ENCODE results near the gene C1GALT1.

Gene C1GALT1

DNA sequence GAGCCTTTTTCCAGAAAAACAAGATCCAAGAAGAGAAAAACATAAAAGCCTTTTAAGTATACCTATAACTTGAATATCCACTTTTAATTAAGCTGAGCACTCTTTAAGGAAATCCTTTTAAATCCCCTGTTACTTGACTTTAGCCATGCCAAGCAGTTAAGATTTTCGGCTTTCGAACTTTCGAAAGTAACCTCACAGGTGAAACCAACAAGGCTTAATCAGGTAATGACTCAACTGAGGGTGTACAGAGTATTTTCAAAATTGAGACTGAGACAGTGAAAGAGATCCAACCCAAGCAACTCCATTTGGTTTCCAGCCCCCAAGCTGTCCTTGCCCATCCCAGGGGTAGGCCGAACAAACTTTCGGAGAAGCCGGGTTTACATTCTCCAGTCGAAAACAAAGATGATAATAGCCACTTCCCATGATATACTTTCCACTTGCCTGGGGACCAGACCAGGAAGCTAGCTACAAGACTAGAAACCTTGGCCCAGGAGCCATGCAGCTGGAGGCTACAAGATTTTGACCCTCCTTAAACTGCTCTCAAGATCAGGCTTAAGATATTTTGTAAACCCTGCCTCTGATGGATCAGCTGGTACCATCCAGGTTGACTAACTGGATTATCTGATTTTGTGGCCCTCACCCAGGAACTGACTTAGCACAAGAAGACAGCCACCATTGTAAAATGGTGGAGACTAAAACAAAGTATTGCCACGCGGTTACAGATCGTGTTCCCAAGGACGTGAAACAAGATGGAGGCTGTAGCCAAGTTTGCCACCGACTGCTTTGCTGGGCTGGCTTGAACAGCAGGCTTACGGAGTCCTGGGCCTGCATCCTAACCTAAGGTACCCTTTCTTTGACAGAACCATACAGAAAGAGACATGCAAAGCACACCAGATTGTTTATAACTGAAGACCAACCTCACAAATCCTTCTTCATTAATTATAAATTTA lies 32.3 kb downstream of the C1GALT1 start:
- H3K9ac ChIP-seq (ENCODE audit: insufficient read length) = no peak overlapping the region
- no peak overlapping the region for H3K27ac ChIP-seq
- TF ChIP-seq EZH2 (IDR thresholded peaks at IDR 0.05) = no peak
- no peak for TF ChIP-seq FOXP2 (optimal IDR thresholded peaks at IDR 0.05; ENCODE audit: control extremely low read depth, extremely low read length, insufficient read depth)
- TF ChIP-seq POLR2AphosphoS5 (IDR thresholded peaks at IDR 0.05; ENCODE audit: borderline replicate concordance, low read depth, low read length) = no peak
- no peak overlapping the region for H3K4me3 ChIP-seq
- no peak for DNase-seq (ENCODE audit: low read depth, low spot score)
- H3K9me3 ChIP-seq (ENCODE audit: low read depth, low read length) = no peaks in the 10 kb centered on the region
- no peaks in the 10 kb centered on the region for H3K36me3 ChIP-seq (ENCODE audit: insufficient read depth, low read length)

DNA sequence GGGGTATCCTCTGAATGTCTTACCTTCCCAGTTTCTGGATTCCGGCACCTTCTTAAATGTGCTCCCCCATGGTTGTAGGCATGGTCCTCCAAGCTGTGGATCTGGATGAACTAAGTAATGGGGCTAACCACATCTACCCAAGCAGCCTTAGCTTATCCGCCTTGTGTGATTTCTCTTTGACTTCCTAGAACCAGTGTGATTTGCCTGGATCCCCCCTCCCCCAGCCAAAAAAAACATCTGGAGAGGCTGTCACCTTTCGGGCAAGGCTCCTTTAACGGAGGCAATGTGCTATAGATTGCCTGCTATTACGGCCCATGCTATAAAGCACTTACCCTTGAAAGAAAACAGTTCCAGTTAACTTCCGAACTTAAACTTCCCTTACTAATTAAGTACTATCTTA lies 33.9 kb downstream of the C1GALT1 start:
- DNase-seq (ENCODE audit: low read depth, low spot score) = no peak
- TF ChIP-seq FOXP2 (optimal IDR thresholded peaks at IDR 0.05; ENCODE audit: control extremely low read depth, extremely low read length, insufficient read depth) (no peak), EZH2 (IDR thresholded peaks at IDR 0.05) (no peak), POLR2AphosphoS5 (IDR thresholded peaks at IDR 0.05; ENCODE audit: borderline replicate concordance, low read depth, low read length) (no peak)
- Histone ChIP-seq H3K36me3 (ENCODE audit: insufficient read depth, low read length) (no peaks in the 10 kb centered on the region), H3K27ac (no peak overlapping the region), H3K4me3 (no peak overlapping the region), H3K9me3 (ENCODE audit: low read depth, low read length) (no peaks in the 10 kb centered on the region), H3K9ac (ENCODE audit: insufficient read length) (no peak overlapping the region)

DNA sequence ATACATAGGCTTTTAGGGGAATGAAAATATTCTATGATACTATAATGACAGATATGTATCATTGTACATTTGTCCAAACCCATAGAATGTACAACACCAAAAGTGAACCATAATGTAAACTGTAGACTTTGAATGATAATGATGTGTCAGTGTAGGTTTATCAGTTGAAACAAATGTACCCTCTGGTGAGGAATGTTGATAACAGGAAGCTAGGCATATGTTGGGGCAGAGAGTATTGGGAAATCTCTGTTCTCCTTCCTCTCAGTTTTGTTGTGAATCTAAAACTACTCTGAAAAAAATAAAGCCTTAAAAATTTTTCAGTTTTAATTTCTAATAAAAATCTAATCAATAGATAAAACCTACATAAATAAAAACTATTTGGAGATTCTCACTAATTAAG lies 36.9 kb downstream of the C1GALT1 start:
- no peak for TF ChIP-seq EZH2 (IDR thresholded peaks at IDR 0.05)
- TF ChIP-seq FOXP2 (optimal IDR thresholded peaks at IDR 0.05; ENCODE audit: control extremely low read depth, extremely low read length, insufficient read depth) = no peak
- TF ChIP-seq POLR2AphosphoS5 (IDR thresholded peaks at IDR 0.05; ENCODE audit: borderline replicate concordance, low read depth, low read length) = no peak
- H3K9ac ChIP-seq (ENCODE audit: insufficient read length) = no peak overlapping the region
- no peaks in the 10 kb centered on the region for H3K9me3 ChIP-seq (ENCODE audit: low read depth, low read length)
- no peaks in the 10 kb centered on the region for H3K36me3 ChIP-seq (ENCODE audit: insufficient read depth, low read length)
- DNase-seq (ENCODE audit: low read depth, low spot score) = no peak
- no peak overlapping the region for H3K27ac ChIP-seq
- H3K4me3 ChIP-seq = no peak overlapping the region

DNA sequence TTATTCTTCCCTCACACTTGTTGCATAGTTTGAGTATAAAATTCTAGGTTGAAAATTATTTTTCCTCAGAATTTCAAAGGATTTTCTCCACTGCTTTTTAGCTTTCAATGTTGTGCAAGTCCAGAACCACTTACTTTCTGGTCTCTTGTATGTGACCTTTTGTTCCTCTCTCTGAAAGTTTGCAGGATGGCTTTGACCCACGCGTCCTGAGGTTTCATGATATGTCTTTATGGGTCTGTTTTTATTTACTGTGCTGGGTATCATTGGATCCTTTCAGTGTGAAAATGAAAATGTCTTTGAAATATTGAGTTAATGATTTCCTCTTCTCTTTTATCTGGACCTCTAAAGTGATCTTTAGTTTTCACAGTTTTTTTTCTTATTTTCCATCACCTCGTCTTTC lies 38.5 kb downstream of the C1GALT1 start:
- H3K9ac ChIP-seq (ENCODE audit: insufficient read length) = no peak overlapping the region
- no peaks in the 10 kb centered on the region for H3K36me3 ChIP-seq (ENCODE audit: insufficient read depth, low read length)
- no peak for DNase-seq (ENCODE audit: low read depth, low spot score)
- H3K9me3 ChIP-seq (ENCODE audit: low read depth, low read length) = no peaks in the 10 kb centered on the region
- TF ChIP-seq FOXP2 (optimal IDR thresholded peaks at IDR 0.05; ENCODE audit: control extremely low read depth, extremely low read length, insufficient read depth) = no peak
- TF ChIP-seq POLR2AphosphoS5 (IDR thresholded peaks at IDR 0.05; ENCODE audit: borderline replicate concordance, low read depth, low read length) = no peak
- H3K4me3 ChIP-seq = no peak overlapping the region
- H3K27ac ChIP-seq = peak overlapping the region; percentile 38; the same call in 1 of the 2 replicates

DNA sequence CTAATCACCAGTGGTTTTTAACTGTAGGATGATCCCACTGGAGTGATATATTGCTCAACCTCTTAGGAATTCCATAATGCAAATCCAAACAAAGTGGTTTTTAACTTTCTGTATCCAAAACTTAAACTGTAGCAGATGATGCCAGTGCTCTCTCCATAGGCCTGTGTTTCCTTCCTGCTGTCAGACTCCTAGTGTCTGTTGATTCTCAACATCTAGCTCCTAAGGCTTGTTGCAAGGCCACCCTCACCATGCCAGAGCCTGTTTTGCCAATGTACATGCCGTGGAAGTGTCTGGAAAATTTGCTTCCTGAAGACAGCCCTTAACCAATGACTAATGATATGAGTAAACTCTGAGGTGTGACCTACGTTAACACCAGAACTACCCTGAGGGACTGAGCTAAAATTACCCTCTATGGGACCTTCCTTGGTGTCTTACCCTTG lies 39.3 kb downstream of the C1GALT1 start:
- peak; percentile 51 for DNase-seq (ENCODE audit: low read depth, low spot score)

DNA sequence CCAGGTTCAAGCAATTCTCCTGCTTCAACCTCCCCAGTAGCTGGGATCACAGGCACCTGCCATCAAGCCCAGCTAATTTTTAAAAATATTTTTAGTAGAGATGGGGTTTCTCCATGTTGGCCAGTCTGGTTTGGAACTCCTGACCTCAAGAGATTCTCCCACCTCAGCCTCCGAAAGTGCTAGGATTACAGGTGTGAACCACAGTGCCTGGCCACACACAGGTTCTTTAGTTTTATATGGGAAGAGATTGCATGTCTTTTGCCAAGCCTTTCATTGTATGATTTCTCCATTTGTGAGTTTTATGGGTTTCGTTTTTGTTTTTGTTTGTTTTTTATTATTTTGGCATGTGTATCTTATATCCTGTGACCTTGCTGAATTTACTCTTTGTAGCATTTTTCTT lies 40.9 kb downstream of the C1GALT1 start:
- TF ChIP-seq FOXP2 (optimal IDR thresholded peaks at IDR 0.05; ENCODE audit: control extremely low read depth, extremely low read length, insufficient read depth) (no peak), EZH2 (IDR thresholded peaks at IDR 0.05) (no peak), POLR2AphosphoS5 (IDR thresholded peaks at IDR 0.05; ENCODE audit: borderline replicate concordance, low read depth, low read length) (no peak)
- no peak for DNase-seq (ENCODE audit: low read depth, low spot score)
- no peak overlapping the region for H3K27ac ChIP-seq
- H3K4me3 ChIP-seq = no peak overlapping the region
- no peaks in the 10 kb centered on the region for H3K36me3 ChIP-seq (ENCODE audit: insufficient read depth, low read length)
- no peaks in the 10 kb centered on the region for H3K9me3 ChIP-seq (ENCODE audit: low read depth, low read length)
- no peak overlapping the region for H3K9ac ChIP-seq (ENCODE audit: insufficient read length)

More for the DNA sequence above, 39.3 kb downstream of the C1GALT1 start:
- Histone ChIP-seq H3K9ac (ENCODE audit: insufficient read length) (no peak overlapping the region), H3K9me3 (ENCODE audit: low read depth, low read length) (no peaks in the 10 kb centered on the region), H3K4me3 (no peak overlapping the region), H3K36me3 (ENCODE audit: insufficient read depth, low read length) (no peaks in the 10 kb centered on the region), H3K27ac (peak overlapping the region; percentile 38; the same call in 1 of the 2 replicates)
- no peak for TF ChIP-seq FOXP2 (optimal IDR thresholded peaks at IDR 0.05; ENCODE audit: control extremely low read depth, extremely low read length, insufficient read depth)
- no peak for TF ChIP-seq POLR2AphosphoS5 (IDR thresholded peaks at IDR 0.05; ENCODE audit: borderline replicate concordance, low read depth, low read length)
- no peak for TF ChIP-seq EZH2 (IDR thresholded peaks at IDR 0.05)

DNA sequence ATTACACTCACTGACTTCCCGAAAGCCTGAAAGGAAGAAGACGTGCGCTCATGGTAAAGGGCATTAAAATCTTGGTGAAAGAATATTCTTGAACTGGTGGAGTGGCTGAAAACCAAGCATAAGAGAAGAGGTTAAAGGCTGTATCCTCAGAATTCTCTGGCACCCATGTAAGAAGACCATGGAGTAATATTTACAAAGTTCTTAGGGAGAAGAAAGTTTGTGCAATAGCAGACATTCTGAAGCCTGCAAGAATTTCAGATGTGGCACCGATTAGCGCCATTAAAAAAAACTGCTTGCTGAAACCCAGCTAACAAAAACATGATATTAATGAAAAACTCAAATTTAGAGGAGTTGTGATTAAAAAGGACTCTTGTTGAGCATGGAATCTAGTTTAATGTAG lies 44.1 kb downstream of the C1GALT1 start:
- DNase-seq (ENCODE audit: low read depth, low spot score) = no peak
- TF ChIP-seq POLR2AphosphoS5 (IDR thresholded peaks at IDR 0.05; ENCODE audit: borderline replicate concordance, low read depth, low read length) (no peak), EZH2 (IDR thresholded peaks at IDR 0.05) (no peak), FOXP2 (optimal IDR thresholded peaks at IDR 0.05; ENCODE audit: control extremely low read depth, extremely low read length, insufficient read depth) (no peak)
- H3K9ac ChIP-seq (ENCODE audit: insufficient read length) = no peak overlapping the region
- no peaks in the 10 kb centered on the region; the same call in 1 of the 2 replicates for H3K9me3 ChIP-seq (ENCODE audit: low read depth, low read length)
- no peak overlapping the region for H3K27ac ChIP-seq
- no peaks in the 10 kb centered on the region for H3K36me3 ChIP-seq (ENCODE audit: insufficient read depth, low read length)
- H3K4me3 ChIP-seq = no peak overlapping the region

DNA sequence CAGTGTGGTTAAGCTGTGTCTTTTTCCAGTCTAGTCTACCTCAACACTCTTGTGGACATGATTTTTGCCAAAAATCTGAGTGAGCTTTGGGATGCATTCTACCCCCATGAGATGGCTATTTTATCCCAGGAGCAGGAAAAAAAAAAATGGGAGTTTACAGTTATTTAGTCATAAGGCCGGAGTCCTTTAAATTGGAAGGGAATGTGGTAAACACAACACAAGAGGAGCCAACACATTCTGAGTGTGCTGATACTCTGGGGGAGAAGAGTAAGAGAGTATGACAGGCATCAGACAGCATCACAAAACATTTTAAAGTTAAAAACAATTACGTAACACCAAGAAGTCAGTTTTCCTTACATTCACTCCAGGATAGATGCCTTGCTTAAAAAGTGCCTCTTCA lies 46.1 kb downstream of the C1GALT1 start:
- TF ChIP-seq EZH2 (IDR thresholded peaks at IDR 0.05) (no peak), POLR2AphosphoS5 (IDR thresholded peaks at IDR 0.05; ENCODE audit: borderline replicate concordance, low read depth, low read length) (no peak), FOXP2 (optimal IDR thresholded peaks at IDR 0.05; ENCODE audit: control extremely low read depth, extremely low read length, insufficient read depth) (no peak)
- no peak for DNase-seq (ENCODE audit: low read depth, low spot score)
- no peaks in the 10 kb centered on the region; the same call in 1 of the 2 replicates for H3K9me3 ChIP-seq (ENCODE audit: low read depth, low read length)
- H3K36me3 ChIP-seq (ENCODE audit: insufficient read depth, low read length) = no peaks in the 10 kb centered on the region
- H3K27ac ChIP-seq = no peak overlapping the region
- no peak overlapping the region for H3K4me3 ChIP-seq
- H3K9ac ChIP-seq (ENCODE audit: insufficient read length) = no peak overlapping the region
